GM12878 (cell line): ENCODE measurements around the gene GUCA2B. TPM values are rescaled to one million over a fixed set of nuclear protein-coding genes. Genes with fewer than 3 reads are reported as not detected.

Source experiments
- ATAC-seq: fragments of 200-7000 bp; cut with Tn5 transposase; 3 replicates; pipeline ENCODE4 v1.9.1; 2020; ENCODE audit warnings: mild to moderate bottlenecking, moderate library complexity
- BruUV-seq: library from RNA; stranded (reverse); fragments of 400-500 nt; replicated peaks from 2 replicates; lab custom pipeline; 2021; lab: Mats Ljungman, UMichigan
- CTCF ChIA-PET: fragments of 300-600 bp; sonication (Branson Sonifier 250); formaldehyde crosslinking; extraction: SDS; loops from one replicate; lab custom pipeline; 2021; ENCODE audit warnings: inconsistent platforms; lab: Yijun Ruan, JAX
- POLR2A ChIA-PET: fragments of 350-600 bp; formaldehyde crosslinking; extraction: SDS; loops from one replicate; lab custom pipeline; 2021; ENCODE audit warnings: inconsistent platforms; lab: Charles Lee
- RAD21 ChIA-PET: fragments of 300-600 bp; sonication (Branson Sonifier 250); formaldehyde crosslinking; loops from one replicate; lab custom pipeline; 2023; ENCODE audit warnings: antibody characterized with exemption; ENCODE audit not compliant: unreplicated experiment; lab: Charles Lee
- SMC1A ChIA-PET: fragments of 300-600 bp; sonication (Branson Sonifier 250); formaldehyde crosslinking; loops from one replicate; lab custom pipeline; 2023; ENCODE audit not compliant: unreplicated experiment, uncharacterized antibody; lab: Charles Lee
- DNase-seq: peaks from one replicate; pipeline ENCODE4 v3.0.0-alpha.2; 2011; ENCODE audit warnings: low read depth, low spot score
- FAIRE-seq: peaks from 3 replicates; lab custom pipeline; 2011; peaks lifted over from hg19 to GRCh38; lab: Jason Lieb, UNC
- H2AFZ ChIP-seq: 2 replicates; pipeline ENCODE4 v1.6.0; 2011; ENCODE audit warnings: low read depth, low read length, control low read depth; ENCODE audit not compliant: control insufficient read depth
- H3K27ac ChIP-seq: 2 replicates; pipeline ENCODE4 v1.5.1; 2011; ENCODE audit warnings: control low read depth; ENCODE audit not compliant: control insufficient read depth, insufficient read depth
- H3K27me3 ChIP-seq, 2 experiments: replicated peaks in 1 of 2; 2 replicates each; pipeline versions ENCODE4 v1.6.0 to v1.6.1; 2011; ENCODE audit warnings: low read length in 1 of 2; ENCODE audit not compliant: control insufficient read depth in 2 of 2, insufficient read depth in 2 of 2
- H3K36me3 ChIP-seq, 2 experiments: 2 replicates each; pipeline ENCODE4 v1.5.1; 2011; ENCODE audit warnings: low read length in 1 of 2; ENCODE audit not compliant: control insufficient read depth in 2 of 2, insufficient read depth in 2 of 2
- H3K4me1 ChIP-seq: 2 replicates; pipeline ENCODE4 v1.6.1; 2011; ENCODE audit warnings: mild to moderate bottlenecking, low read length, moderate library complexity, mixed read lengths; ENCODE audit not compliant: control insufficient read depth, insufficient read depth
- H3K4me2 ChIP-seq: 2 replicates; pipeline ENCODE4 v1.6.0; 2011; ENCODE audit warnings: control low read depth; ENCODE audit not compliant: control insufficient read depth, insufficient read depth
- H3K4me3 ChIP-seq: fragments of 200-600 bp; sonication (generic); 2 replicates; pipeline ENCODE4 v1.5.1; 2016
- H3K79me2 ChIP-seq: 2 replicates; pipeline ENCODE4 v1.6.0; 2011; ENCODE audit warnings: low read length; ENCODE audit not compliant: control insufficient read depth, insufficient read depth
- H3K9ac ChIP-seq: 2 replicates; pipeline ENCODE4 v1.8.0; 2011; ENCODE audit warnings: low read length, control low read depth, mixed read lengths; ENCODE audit not compliant: control insufficient read depth, insufficient read depth
- H3K9me3 ChIP-seq: replicated peaks from 3 replicates; pipeline ENCODE4 v1.5.1; 2011; ENCODE audit warnings: mild to moderate bottlenecking, low read length; ENCODE audit not compliant: control insufficient read depth, insufficient read depth
- H4K20me1 ChIP-seq: 2 replicates; pipeline ENCODE4 v1.6.0; 2011; ENCODE audit not compliant: control insufficient read depth, insufficient read depth
- CEBPB ChIP-seq, 2 experiments: fragments of 150-350 bp in 1 of 2; IDR thresholded peaks; 2 replicates each; pipeline ENCODE4 v1.6.1; 2012 to 2014; ENCODE audit warnings: low read depth in 2 of 2, low read length in 2 of 2, borderline replicate concordance in 1 of 2, inconsistent platforms in 1 of 2
- GATAD2B ChIP-seq: fragments of 450-650 bp; conservative IDR thresholded peaks from 2 replicates; pipeline ENCODE4 v1.6.1; 2017; ENCODE audit warnings: low read depth, mild to moderate bottlenecking, moderate library complexity
- JUNB ChIP-seq: IDR thresholded peaks from 2 replicates; pipeline ENCODE4 v1.6.1; 2016; ENCODE audit warnings: antibody characterized with exemption, mild to moderate bottlenecking
- NFYA ChIP-seq: IDR thresholded peaks from 2 replicates; pipeline ENCODE4 v1.6.1; 2011; ENCODE audit warnings: low read depth, mild to moderate bottlenecking, low read length, improper control_type of control experiment, borderline replicate concordance
- NR2C1 ChIP-seq: fragments of 450-650 bp; IDR thresholded peaks from 2 replicates; pipeline ENCODE4 v1.6.1; 2017; ENCODE audit warnings: antibody characterized with exemption, mild to moderate bottlenecking, moderate library complexity
- PAX5 ChIP-seq: IDR thresholded peaks from 2 replicates; pipeline ENCODE4 v1.6.1; 2011; ENCODE audit warnings: low read depth, low read length, borderline replicate concordance
- SMAD5 ChIP-seq: IDR thresholded peaks from 2 replicates; pipeline ENCODE4 v1.6.1; 2016; ENCODE audit warnings: antibody characterized with exemption, low read depth
- SP1 ChIP-seq: IDR thresholded peaks from one replicate; pipeline ENCODE4 v1.6.1; 2011; ENCODE audit warnings: low read depth, low read length
- WRNIP1 ChIP-seq: IDR thresholded peaks from 2 replicates; pipeline ENCODE4 v1.6.1; 2011; ENCODE audit warnings: low read depth, low read length, improper control_type of control experiment, borderline replicate concordance
- YBX1 ChIP-seq: fragments of 450-650 bp; IDR thresholded peaks from 2 replicates; pipeline ENCODE4 v1.6.1; 2016; ENCODE audit warnings: antibody characterized with exemption
- ZBED1 ChIP-seq: IDR thresholded peaks from 2 replicates; pipeline ENCODE4 v1.6.1; 2016; ENCODE audit warnings: borderline replicate concordance
- ZNF24 ChIP-seq: fragments of 450-650 bp; IDR thresholded peaks from 2 replicates; pipeline ENCODE4 v1.6.1; 2017; ENCODE audit warnings: antibody characterized with exemption, mild to moderate bottlenecking
- WGBS: methylation state at CpG from one replicate; pipeline ENCODE4 v1.1.6; 2016; ENCODE audit warnings: low lambda C conversion rate; ENCODE audit not compliant: insufficient replicate concordance, insufficient coverage; ENCODE audit errors: missing lambda C conversion rate; 5-methylcytosine and 5-hydroxymethylcytosine counted together
- in situ Hi-C: fragments of 300-500 bp; cut with MboI; formaldehyde crosslinking; loops from 9 replicates; pipeline ENCODE4 v1.14.3; 2018; ENCODE audit warnings: mixed read lengths
- intact Hi-C: fragments of 100-400 bp; cut with micrococcal nuclease; formaldehyde crosslinking; loops from one replicate; pipeline ENCODE4 v1.14.2; 2022; ENCODE audit not compliant: unreplicated experiment
- polyA plus RNA-seq, 11 experiments: library from polyadenylated mRNA; depleted of rRNA in 4 of 11; unstranded in 6 of 11; stranded (reverse) in 5 of 11; fragments of >200 nt; fragmentation: Nextera tagmentation in 4 of 11; fragmentation: Illumina TruSeq in 1 of 11; extraction: Ambion mirVana in 4 of 11; extraction: Trizol in 1 of 11; gene quantifications; 1 replicate in 1 of 11; 2 replicates in 10 of 11; pipeline versions ENCODE4 v1.2.1 to v1.2.3, GENCODE V29; 2011 to 2016; ENCODE audit warnings: inconsistent platforms in 2 of 11, missing spikeins in 2 of 11, low read depth in 1 of 11
- total RNA-seq, 4 experiments: library from RNA; depleted of rRNA in 3 of 4; stranded (reverse); fragments of >200 nt in 3 of 4; fragmentation: Illumina TruSeq in 1 of 4; extraction: Trizol in 1 of 4; gene quantifications; 2 replicates each; pipeline versions ENCODE4 v1.2.1 to v1.2.3, GENCODE V29; 2013 to 2021
- TF ChIP-seq, protein P1 (sequence below): fragments of 450-650 bp; IDR thresholded peaks from 2 replicates; pipeline ENCODE4 v1.6.1; 2018; ENCODE audit warnings: borderline replicate concordance, mild to moderate bottlenecking; ENCODE audit not compliant: partially characterized antibody
- TF ChIP-seq, protein P2 (sequence below): IDR thresholded peaks from 2 replicates; pipeline ENCODE4 v1.6.1; 2012; ENCODE audit warnings: low read length, inconsistent platforms
- TF ChIP-seq, protein P3 (sequence below): fragments of 450-650 bp; conservative IDR thresholded peaks from 2 replicates; pipeline ENCODE4 v1.6.1; 2017; ENCODE audit warnings: mild to moderate bottlenecking, moderate library complexity

GUCA2B gene
- total and polyA plus RNA-seq, 10 of the 15 experiments (the other 5 are each of a cell fraction or from before 2014, with no cell fraction given) = not detected

DNA sequence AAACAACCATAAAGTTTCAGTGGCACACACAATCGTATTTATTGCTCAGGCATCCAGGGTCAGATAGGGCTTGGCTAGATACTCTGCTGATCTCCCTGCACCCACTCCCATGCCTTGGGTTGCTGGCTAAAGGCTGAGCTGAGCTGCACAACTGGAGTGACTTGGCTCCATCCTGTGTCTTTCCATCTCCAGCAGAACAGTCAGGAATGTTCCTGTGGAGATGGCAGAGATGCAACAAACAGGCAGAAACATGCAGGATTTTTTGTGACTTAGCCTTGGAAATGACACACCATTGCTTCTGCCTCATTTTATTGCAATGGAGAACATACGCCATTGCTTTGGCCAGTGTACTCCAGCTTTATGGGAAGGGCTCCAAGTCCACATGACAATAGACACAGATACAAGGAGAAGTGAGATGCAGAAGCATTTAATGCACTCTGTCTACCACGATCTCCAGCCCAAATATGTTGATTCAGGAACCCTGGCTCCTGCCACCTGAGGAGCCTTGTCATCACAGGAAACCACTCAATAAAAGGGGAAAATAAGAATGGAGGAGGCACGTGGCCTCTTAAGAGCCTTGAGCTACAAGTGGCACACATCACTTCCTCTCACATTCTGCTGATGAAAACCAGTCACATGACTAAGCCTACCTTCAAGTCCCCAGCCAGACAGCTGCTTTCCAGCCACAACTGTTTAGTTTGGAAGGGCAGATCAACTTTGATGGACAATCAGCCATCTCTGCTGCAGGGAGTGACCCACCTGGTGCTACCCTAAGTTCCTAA is 10.1 kb upstream of the GUCA2B start (continued):
- TF ChIP-seq, protein P1, sequence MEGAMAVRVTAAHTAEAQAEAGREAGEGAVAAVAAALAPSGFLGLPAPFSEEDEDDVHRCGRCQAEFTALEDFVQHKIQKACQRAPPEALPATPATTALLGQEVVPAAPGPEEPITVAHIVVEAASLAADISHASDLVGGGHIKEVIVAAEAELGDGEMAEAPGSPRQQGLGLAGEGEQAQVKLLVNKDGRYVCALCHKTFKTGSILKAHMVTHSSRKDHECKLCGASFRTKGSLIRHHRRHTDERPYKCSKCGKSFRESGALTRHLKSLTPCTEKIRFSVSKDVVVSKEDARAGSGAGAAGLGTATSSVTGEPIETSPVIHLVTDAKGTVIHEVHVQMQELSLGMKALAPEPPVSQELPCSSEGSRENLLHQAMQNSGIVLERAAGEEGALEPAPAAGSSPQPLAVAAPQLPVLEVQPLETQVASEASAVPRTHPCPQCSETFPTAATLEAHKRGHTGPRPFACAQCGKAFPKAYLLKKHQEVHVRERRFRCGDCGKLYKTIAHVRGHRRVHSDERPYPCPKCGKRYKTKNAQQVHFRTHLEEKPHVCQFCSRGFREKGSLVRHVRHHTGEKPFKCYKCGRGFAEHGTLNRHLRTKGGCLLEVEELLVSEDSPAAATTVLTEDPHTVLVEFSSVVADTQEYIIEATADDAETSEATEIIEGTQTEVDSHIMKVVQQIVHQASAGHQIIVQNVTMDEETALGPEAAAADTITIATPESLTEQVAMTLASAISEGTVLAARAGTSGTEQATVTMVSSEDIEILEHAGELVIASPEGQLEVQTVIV = no peak
- TF ChIP-seq SMAD5 (no peak), YBX1 (no peak)

- TF ChIP-seq ZBED1 (no peak), JUNB (no peak), CEBPB (IDR thresholded peaks at IDR 0.05; ENCODE audit: borderline replicate concordance in 1 of 2, low read depth in 2 of 2, low read length in 2 of 2) (no peak), ZNF24 (no peak), PAX5 (no peak), WRNIP1 (no peak), SP1 (no peak), GATAD2B (no peak), NR2C1 (no peak), NFYA (no peak)
- TF ChIP-seq, protein P2, sequence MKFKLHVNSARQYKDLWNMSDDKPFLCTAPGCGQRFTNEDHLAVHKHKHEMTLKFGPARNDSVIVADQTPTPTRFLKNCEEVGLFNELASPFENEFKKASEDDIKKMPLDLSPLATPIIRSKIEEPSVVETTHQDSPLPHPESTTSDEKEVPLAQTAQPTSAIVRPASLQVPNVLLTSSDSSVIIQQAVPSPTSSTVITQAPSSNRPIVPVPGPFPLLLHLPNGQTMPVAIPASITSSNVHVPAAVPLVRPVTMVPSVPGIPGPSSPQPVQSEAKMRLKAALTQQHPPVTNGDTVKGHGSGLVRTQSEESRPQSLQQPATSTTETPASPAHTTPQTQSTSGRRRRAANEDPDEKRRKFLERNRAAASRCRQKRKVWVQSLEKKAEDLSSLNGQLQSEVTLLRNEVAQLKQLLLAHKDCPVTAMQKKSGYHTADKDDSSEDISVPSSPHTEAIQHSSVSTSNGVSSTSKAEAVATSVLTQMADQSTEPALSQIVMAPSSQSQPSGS = no peak
- TF ChIP-seq, protein P3, sequence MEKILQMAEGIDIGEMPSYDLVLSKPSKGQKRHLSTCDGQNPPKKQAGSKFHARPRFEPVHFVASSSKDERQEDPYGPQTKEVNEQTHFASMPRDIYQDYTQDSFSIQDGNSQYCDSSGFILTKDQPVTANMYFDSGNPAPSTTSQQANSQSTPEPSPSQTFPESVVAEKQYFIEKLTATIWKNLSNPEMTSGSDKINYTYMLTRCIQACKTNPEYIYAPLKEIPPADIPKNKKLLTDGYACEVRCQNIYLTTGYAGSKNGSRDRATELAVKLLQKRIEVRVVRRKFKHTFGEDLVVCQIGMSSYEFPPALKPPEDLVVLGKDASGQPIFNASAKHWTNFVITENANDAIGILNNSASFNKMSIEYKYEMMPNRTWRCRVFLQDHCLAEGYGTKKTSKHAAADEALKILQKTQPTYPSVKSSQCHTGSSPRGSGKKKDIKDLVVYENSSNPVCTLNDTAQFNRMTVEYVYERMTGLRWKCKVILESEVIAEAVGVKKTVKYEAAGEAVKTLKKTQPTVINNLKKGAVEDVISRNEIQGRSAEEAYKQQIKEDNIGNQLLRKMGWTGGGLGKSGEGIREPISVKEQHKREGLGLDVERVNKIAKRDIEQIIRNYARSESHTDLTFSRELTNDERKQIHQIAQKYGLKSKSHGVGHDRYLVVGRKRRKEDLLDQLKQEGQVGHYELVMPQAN = no peak
- in situ Hi-C loops = no loop called here
- no peaks in the 10 kb centered on the region for H3K36me3 ChIP-seq
- no peak overlapping the region; the same call in 1 of the 2 replicates for H2AFZ ChIP-seq
- H3K9ac ChIP-seq = no peak overlapping the region
- WGBS = 40% methylated on average over 13 of the region's 13 CpGs
- CTCF ChIA-PET = interaction anchor here (0.6 to 2.1 kb wide), 2 partner anchors 30 to 37 kb away, joined by 3 to 14 read pairs; no protein-coding TSS in a partner anchor
- no peaks in the 10 kb centered on the region for H3K27me3 ChIP-seq
- no peak for FAIRE-seq
- no peak overlapping the region for H3K4me2 ChIP-seq
- no peaks in the 10 kb centered on the region for H3K9me3 ChIP-seq
- no peak overlapping the region for H3K27ac ChIP-seq
- RAD21 ChIA-PET = no interaction called here
- DNase-seq = no peak
- no peak overlapping the region for H3K4me3 ChIP-seq
- no peak for ATAC-seq
- intact Hi-C loops = loop anchor here (10.0 kb wide), 2 partner anchors 329 to 569 kb away; no protein-coding TSS in a partner anchor
- SMC1A ChIA-PET = interaction anchor here (0.7 to 1.2 kb wide), 2 partner anchors 9 to 364 kb away, joined by 3 to 4 read pairs; no protein-coding TSS in a partner anchor
- BruUV-seq = no TSS peak
- H3K79me2 ChIP-seq = no peaks in the 10 kb centered on the region
- no peaks in the 10 kb centered on the region for H3K4me1 ChIP-seq
- H4K20me1 ChIP-seq = peaks cover 2% of the 10 kb centered on the region; the same call in 1 of the 2 replicates
- POLR2A ChIA-PET = no interaction called here
These were observed 9.1 kb upstream of the GUCA2B start for GRCh38 chr1:42143896-42144710.
